ENCODE measurements around the gene ADAMTS8.

GRCh38 chr11:130409594-130410388, 18.6 kb downstream of the ADAMTS8 start:
- TF ChIP-seq GABPA (tag; conservative IDR thresholded peaks at IDR 0.05; ENCODE audit: low read depth) (no peak), BACH1 (tag; IDR thresholded peaks at IDR 0.05) (no peak), NCOA2 (IDR thresholded peaks at IDR 0.05; ENCODE audit: partially characterized antibody in 2 of 2) (no peak), ATF3 (IDR thresholded peaks at IDR 0.05) (no peak), ATF3 (CRISPR knock-in tag; conservative IDR thresholded peaks at IDR 0.05) (no peak), KAT7 (CRISPR knock-in tag; IDR thresholded peaks at IDR 0.05; ENCODE audit: borderline replicate concordance) (no peak), CTCF (IDR thresholded peaks at IDR 0.05 in 2 of 3, conservative IDR thresholded peaks at IDR 0.05 in 1 of 3; ENCODE audit: insufficient read depth in 2 of 3, low read depth in 1 of 3, low read length in 3 of 3) (no peak), ZNF644 (tag; IDR thresholded peaks at IDR 0.05; ENCODE audit: low read depth) (no peak), ZNF224 (CRISPR knock-in tag; IDR thresholded peaks at IDR 0.05) (no peak), YY1 (IDR thresholded peaks at IDR 0.05; ENCODE audit: borderline replicate concordance in 1 of 3, control insufficient read depth in 1 of 3, extremely low read depth in 1 of 3, insufficient read depth in 3 of 3, insufficient read length in 1 of 3, insufficient replicate concordance in 2 of 3, low read depth in 1 of 3, low read length in 2 of 3) (no peak), BRF2 (IDR thresholded peaks at IDR 0.05; ENCODE audit: borderline replicate concordance, insufficient read depth, insufficient read length) (no peak), POLR3G (IDR thresholded peaks at IDR 0.05; ENCODE audit: extremely low read depth, insufficient read length, insufficient replicate concordance) (no peak)
